ENCODE results near the gene PARD3B. TPM values are rescaled to one million over a fixed set of nuclear protein-coding genes. Genes with fewer than 3 reads are reported as not detected.

The PARD3B gene
- total RNA-seq, 4 donors from 2014 or later: 32.8 to 69.6 (median 47.3) TPM

DNA sequence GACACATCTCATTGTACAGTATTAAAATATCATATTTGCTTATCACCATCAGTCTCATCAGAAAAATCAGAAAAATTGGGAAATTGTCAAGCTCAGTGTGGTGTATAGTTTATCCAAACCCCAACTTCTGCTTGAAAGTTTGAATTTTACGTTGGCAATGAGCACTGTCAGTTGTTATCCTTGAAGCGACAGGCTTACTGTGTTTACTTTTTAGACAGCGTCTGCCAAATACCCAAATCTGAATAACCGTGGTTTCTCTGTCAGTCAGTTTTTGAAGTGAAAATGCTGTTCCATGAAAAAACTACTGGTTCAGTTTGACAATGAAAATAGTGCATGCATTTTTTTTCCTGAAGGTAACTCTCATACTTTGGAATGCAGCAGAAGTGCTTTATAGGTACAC lies 70.2 kb downstream of the PARD3B start:
- TF ChIP-seq, protein P1, sequence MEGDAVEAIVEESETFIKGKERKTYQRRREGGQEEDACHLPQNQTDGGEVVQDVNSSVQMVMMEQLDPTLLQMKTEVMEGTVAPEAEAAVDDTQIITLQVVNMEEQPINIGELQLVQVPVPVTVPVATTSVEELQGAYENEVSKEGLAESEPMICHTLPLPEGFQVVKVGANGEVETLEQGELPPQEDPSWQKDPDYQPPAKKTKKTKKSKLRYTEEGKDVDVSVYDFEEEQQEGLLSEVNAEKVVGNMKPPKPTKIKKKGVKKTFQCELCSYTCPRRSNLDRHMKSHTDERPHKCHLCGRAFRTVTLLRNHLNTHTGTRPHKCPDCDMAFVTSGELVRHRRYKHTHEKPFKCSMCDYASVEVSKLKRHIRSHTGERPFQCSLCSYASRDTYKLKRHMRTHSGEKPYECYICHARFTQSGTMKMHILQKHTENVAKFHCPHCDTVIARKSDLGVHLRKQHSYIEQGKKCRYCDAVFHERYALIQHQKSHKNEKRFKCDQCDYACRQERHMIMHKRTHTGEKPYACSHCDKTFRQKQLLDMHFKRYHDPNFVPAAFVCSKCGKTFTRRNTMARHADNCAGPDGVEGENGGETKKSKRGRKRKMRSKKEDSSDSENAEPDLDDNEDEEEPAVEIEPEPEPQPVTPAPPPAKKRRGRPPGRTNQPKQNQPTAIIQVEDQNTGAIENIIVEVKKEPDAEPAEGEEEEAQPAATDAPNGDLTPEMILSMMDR (IDR thresholded peaks at IDR 0.05; ENCODE audit: low read depth): no peak

DNA sequence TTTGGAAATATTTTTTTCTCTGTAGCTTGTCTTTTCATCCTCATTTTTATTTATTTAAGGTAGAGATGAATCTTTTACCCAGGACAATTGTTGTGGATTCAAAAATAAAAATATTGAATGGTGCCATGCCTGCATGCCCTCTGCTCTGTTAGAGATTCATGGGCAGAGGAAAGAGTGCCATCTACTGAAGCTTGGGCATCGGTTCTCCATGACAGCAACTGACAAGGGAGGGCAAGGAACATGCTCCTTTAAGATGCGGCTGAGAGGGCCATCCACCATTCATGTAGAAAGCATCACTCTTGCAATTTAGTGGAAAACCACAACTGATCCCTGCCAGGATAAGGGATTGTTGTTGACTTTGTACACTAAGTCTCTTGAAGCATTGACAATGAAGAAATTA lies 79.9 kb downstream of the PARD3B start:
- TF ChIP-seq, protein P1 (IDR thresholded peaks at IDR 0.05; ENCODE audit: low read depth): no peak

DNA sequence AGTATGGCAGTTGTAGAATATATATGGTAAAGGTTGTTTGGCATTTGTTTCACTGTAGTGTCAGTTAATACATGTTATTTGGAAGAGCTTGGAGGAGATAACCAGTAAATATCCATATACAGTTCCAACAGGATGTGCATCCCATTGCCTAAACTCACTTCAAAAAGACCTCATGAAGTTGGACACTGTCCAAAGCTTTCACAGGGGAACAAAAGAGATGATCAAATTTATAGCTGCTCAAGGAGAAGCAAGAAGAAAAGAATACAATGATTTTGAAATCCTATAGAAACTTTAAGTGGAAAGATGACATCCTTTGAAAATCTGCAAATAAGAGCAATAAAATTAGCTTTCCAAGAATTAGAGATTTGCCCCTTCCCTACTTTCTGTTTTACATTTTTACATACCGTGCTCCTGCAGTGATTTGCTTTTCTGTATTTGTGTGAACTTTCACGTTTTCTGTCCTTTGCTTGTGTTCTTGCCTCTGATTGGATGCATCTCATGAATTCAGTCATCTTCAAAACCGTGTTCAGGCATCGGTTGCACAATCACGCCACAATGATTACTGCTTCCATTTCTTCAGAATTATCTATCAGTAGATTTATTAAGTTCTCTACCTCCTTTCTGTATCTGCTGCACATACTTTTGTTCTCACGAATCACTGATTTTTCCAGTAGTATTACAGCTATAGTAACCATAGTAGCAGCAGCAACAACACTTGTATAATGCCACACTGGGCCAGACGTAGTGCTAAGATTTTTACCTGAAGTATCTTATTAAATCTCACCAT lies 83.8 kb downstream of the PARD3B start:
- TF ChIP-seq, protein P1 (IDR thresholded peaks at IDR 0.05; ENCODE audit: low read depth): no peak

DNA sequence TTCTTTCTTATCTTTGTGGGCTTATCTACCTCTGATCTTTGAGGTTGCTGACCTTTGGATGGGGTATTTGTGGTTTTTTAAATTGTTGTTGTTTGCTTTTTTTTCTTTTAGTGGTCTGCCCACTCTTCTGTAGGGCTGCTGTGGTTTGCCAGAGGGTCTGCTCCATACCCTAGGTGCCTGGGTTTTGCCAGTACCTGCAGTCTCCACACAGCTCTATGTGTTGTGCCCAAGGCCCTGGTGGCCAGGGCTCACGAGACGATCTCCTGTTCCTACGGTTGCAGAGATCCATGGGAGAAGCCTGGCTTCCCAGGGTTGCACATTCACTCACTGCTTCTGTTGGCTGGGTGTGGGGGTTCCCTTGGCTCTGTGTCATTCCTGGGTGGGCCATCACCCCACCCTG lies 87.1 kb downstream of the PARD3B start:
- TF ChIP-seq, protein P1 (IDR thresholded peaks at IDR 0.05; ENCODE audit: low read depth): no peak

GRCh38 chr2:204634564-204634963 lies 89.3 kb downstream of the PARD3B start:
- TF ChIP-seq, protein P1 (IDR thresholded peaks at IDR 0.05; ENCODE audit: low read depth): no peak

DNA sequence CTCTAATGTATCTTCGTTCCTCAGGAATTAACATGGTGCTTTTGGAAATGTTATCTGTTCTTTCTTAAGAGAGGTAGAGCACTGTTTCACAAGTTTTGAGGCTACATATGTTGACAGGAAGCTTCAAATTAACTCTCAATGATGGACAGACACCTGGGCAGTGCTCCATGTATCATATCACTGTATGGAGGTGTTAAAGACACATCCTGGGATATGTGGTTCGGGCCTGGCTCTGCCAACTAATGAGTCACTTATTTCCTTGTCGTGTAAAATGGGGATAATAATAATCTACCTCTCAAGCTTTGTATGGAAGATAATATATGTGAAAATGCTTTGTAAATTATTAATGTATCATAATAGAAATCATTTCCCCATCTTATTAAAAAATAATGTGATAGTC lies 90.2 kb downstream of the PARD3B start:
- TF ChIP-seq, protein P1 (IDR thresholded peaks at IDR 0.05; ENCODE audit: low read depth): no peak

- TF ChIP-seq, protein P1 (IDR thresholded peaks at IDR 0.05; ENCODE audit: low read depth): no peak
These were observed 93.4 kb downstream of the PARD3B start for GRCh38 chr2:204638471-204639194.

All from subcutaneous adipose tissue (tissue), 4 donors.